HepG2 (cell line): Measurements from ENCODE around the gene STPG4. TPM values are rescaled to one million over a fixed set of nuclear protein-coding genes. Genes with fewer than 3 reads are reported as not detected.

Experiments
- ARID4A ChIP-seq: sonication (generic); formaldehyde crosslinking; IDR thresholded peaks from 2 replicates; pipeline ENCODE4 v1.5.0; 2020; ENCODE audit warnings: mild to moderate bottlenecking, missing genetic modification reagents, borderline replicate concordance
- EED ChIP-seq: sonication (generic); formaldehyde crosslinking; IDR thresholded peaks from 2 replicates; pipeline ENCODE4 v1.5.0; 2020; ENCODE audit warnings: mild to moderate bottlenecking, missing genetic modification reagents
- ELF3 ChIP-seq: IDR thresholded peaks from 2 replicates; pipeline ENCODE4 v1.6.1; 2016; ENCODE audit warnings: missing genetic modification reagents, missing compliant biosample characterization
- HNF4G ChIP-seq, 2 experiments: sonication (generic) in 1 of 2; formaldehyde crosslinking in 1 of 2; IDR thresholded peaks; 2 replicates each; pipeline versions ENCODE4 v1.4.0 to v1.6.1; 2011 to 2020; ENCODE audit warnings: borderline replicate concordance in 2 of 2, low read depth in 2 of 2, mild to moderate bottlenecking in 2 of 2, low read length in 1 of 2, missing genetic modification reagents in 1 of 2, moderate library complexity in 1 of 2
- KMT2A ChIP-seq: sonication (generic); formaldehyde crosslinking; IDR thresholded peaks from 2 replicates; pipeline ENCODE4 v1.4.0; 2020; ENCODE audit warnings: missing genetic modification reagents
- MEIS2 ChIP-seq: sonication (generic); formaldehyde crosslinking; IDR thresholded peaks from 2 replicates; pipeline ENCODE4 v1.9.0; 2021; ENCODE audit warnings: mild to moderate bottlenecking, missing genetic modification reagents
- NFE2L1 ChIP-seq: sonication (generic); formaldehyde crosslinking; IDR thresholded peaks from 2 replicates; pipeline ENCODE4 v1.4.0; 2020; ENCODE audit warnings: missing genetic modification reagents, mild to moderate bottlenecking, borderline replicate concordance
- NR2C2 ChIP-seq: sonication (generic); formaldehyde crosslinking; IDR thresholded peaks from 2 replicates; pipeline ENCODE4 v1.4.0; 2020; ENCODE audit warnings: missing genetic modification reagents, mild to moderate bottlenecking, moderate library complexity, borderline replicate concordance
- PBX3 ChIP-seq: sonication (generic); formaldehyde crosslinking; IDR thresholded peaks from 2 replicates; pipeline ENCODE4 v1.8.1; 2023; ENCODE audit warnings: missing genetic modification reagents, inconsistent platforms, borderline replicate concordance
- POLR2G ChIP-seq: fragments of 200-400 bp; formaldehyde crosslinking; IDR thresholded peaks from 2 replicates; pipeline ENCODE4 v1.6.1; 2018; ENCODE audit warnings: mild to moderate bottlenecking, low read depth, low read length, moderate library complexity
- TRIM24 ChIP-seq: sonication (generic); formaldehyde crosslinking; IDR thresholded peaks from 2 replicates; pipeline ENCODE4 v1.8.0; 2022; ENCODE audit warnings: mild to moderate bottlenecking, missing genetic modification reagents
- U2AF2 ChIP-seq: fragments of 200-400 bp; formaldehyde crosslinking; IDR thresholded peaks from 2 replicates; pipeline ENCODE4 v1.6.1; 2017; ENCODE audit warnings: low read depth, mild to moderate bottlenecking, low read length
- ZBTB26 ChIP-seq: IDR thresholded peaks from 2 replicates; pipeline ENCODE4 v1.6.1; 2016; ENCODE audit warnings: missing compliant biosample characterization, missing genetic modification reagents, borderline replicate concordance
- ZBTB34 ChIP-seq: sonication (generic); formaldehyde crosslinking; IDR thresholded peaks from 2 replicates; pipeline ENCODE4 v1.8.0; 2022; ENCODE audit warnings: mild to moderate bottlenecking, missing genetic modification reagents
- ZNF432 ChIP-seq: sonication (generic); formaldehyde crosslinking; IDR thresholded peaks from 2 replicates; pipeline ENCODE4 v1.5.0; 2020; ENCODE audit warnings: missing genetic modification reagents, mild to moderate bottlenecking, borderline replicate concordance
- ZNF556 ChIP-seq: sonication (generic); formaldehyde crosslinking; IDR thresholded peaks from 2 replicates; pipeline ENCODE4 v1.4.0; 2020; ENCODE audit warnings: mild to moderate bottlenecking, missing genetic modification reagents, borderline replicate concordance
- ZNF598 ChIP-seq: sonication (generic); formaldehyde crosslinking; IDR thresholded peaks from 2 replicates; pipeline ENCODE4 v1.5.1; 2020; ENCODE audit warnings: mild to moderate bottlenecking, missing genetic modification reagents, borderline replicate concordance
- polyA plus RNA-seq, 8 experiments: library from polyadenylated mRNA; depleted of rRNA in 3 of 8; stranded (reverse) in 7 of 8; unstranded in 1 of 8; fragments of >200 nt; fragmentation: Illumina TruSeq in 4 of 8; extraction: Trizol in 4 of 8; gene quantifications; 2 replicates each; pipeline versions ENCODE4 v1.2.1 to v1.2.3, GENCODE V29; 2011 to 2016; ENCODE audit warnings: low read depth in 4 of 8, missing spikeins in 1 of 8, mixed read lengths in 1 of 8; ENCODE audit not compliant: insufficient read depth in 1 of 8
- total RNA-seq, 5 experiments: library from RNA; depleted of rRNA; stranded (reverse); fragments of >200 nt; fragmentation: Illumina TruSeq; extraction: Trizol; gene quantifications; 2 replicates each; pipeline ENCODE4 v1.2.3, GENCODE V29; 2016; ENCODE audit warnings: low read depth in 1 of 5

Gene STPG4
- total and polyA plus RNA-seq, 2 of the 13 experiments (the other 11 are each of a cell fraction or from before 2014, with no cell fraction given), result 0.11 to 0.15 TPM

GRCh38 chr2:47050021-47050760, 104.9 kb downstream of the STPG4 start (continued):
- TF ChIP-seq NR2C2 (CRISPR knock-in tag), result 0 out of 2 replicates have a peak, but pooled peaks have one; percentile 5
- TF ChIP-seq ZNF432 (CRISPR knock-in tag), result no peak
- TF ChIP-seq PBX3 (CRISPR knock-in tag), result no peak
- TF ChIP-seq NFE2L1 (CRISPR knock-in tag), result no peak
- no peak for TF ChIP-seq HNF4G (IDR thresholded peaks at IDR 0.05; ENCODE audit: borderline replicate concordance, low read depth, low read length)
- no peak for TF ChIP-seq HNF4G (CRISPR knock-in tag; IDR thresholded peaks at IDR 0.05; ENCODE audit: borderline replicate concordance, low read depth)
- TF ChIP-seq ARID4A, result 0 out of 2 replicates have a peak, but pooled peaks have one; percentile 19
- TF ChIP-seq ZBTB26 (CRISPR knock-in tag), result peak; percentile 80; the same call in 1 of the 2 replicates
- TF ChIP-seq TRIM24 (CRISPR knock-in tag), result no peak
- TF ChIP-seq POLR2G, result no peak
- TF ChIP-seq ZBTB34 (CRISPR knock-in tag), result no peak
- peak; percentile 58; the same call in 1 of the 2 replicates for TF ChIP-seq ZNF556
- 0 out of 2 replicates have a peak, but pooled peaks have one; percentile 29 for TF ChIP-seq EED (CRISPR knock-in tag)
- 0 out of 2 replicates have a peak, but pooled peaks have one; percentile 31 for TF ChIP-seq MEIS2 (CRISPR knock-in tag)
- 0 out of 2 replicates have a peak, but pooled peaks have one; percentile 29 for TF ChIP-seq ZNF598 (CRISPR knock-in tag)
- no peak for TF ChIP-seq U2AF2
- no peak for TF ChIP-seq KMT2A (CRISPR knock-in tag)
- TF ChIP-seq ELF3 (CRISPR knock-in tag), result no peak
